HepG2 (cell line): ENCODE measurements around the gene WWC2. TPM values are rescaled to one million over a fixed set of nuclear protein-coding genes. Genes with fewer than 3 reads are reported as not detected.

ENCODE experiments used
- CHD2 ChIP-seq: IDR thresholded peaks from 2 replicates; pipeline ENCODE4 v1.6.1; 2011; ENCODE audit warnings: low read depth, low read length, improper control_type of control experiment
- DNMT1 ChIP-seq: sonication (generic); formaldehyde crosslinking; IDR thresholded peaks from 2 replicates; pipeline ENCODE4 v1.5.1; 2020; ENCODE audit warnings: mild to moderate bottlenecking, missing genetic modification reagents
- EED ChIP-seq: sonication (generic); formaldehyde crosslinking; IDR thresholded peaks from 2 replicates; pipeline ENCODE4 v1.5.0; 2020; ENCODE audit warnings: mild to moderate bottlenecking, missing genetic modification reagents
- ESRRA ChIP-seq: sonication (generic); formaldehyde crosslinking; IDR thresholded peaks from 2 replicates; pipeline ENCODE4 v1.5.1; 2020; ENCODE audit warnings: mild to moderate bottlenecking, low read depth, missing genetic modification reagents
- HDAC1 ChIP-seq: sonication (generic); formaldehyde crosslinking; IDR thresholded peaks from 2 replicates; pipeline ENCODE4 v1.5.1; 2020; ENCODE audit warnings: mild to moderate bottlenecking, missing genetic modification reagents
- KAT8 ChIP-seq: IDR thresholded peaks from 2 replicates; pipeline ENCODE4 v1.6.1; 2016; ENCODE audit warnings: missing genetic modification reagents, missing compliant biosample characterization
- PTBP1 ChIP-seq: fragments of 200-400 bp; formaldehyde crosslinking; IDR thresholded peaks from 2 replicates; pipeline ENCODE4 v1.6.1; 2018; ENCODE audit warnings: low read length, low read depth; ENCODE audit not compliant: poor library complexity, severe bottlenecking
- RCOR2 ChIP-seq: IDR thresholded peaks from 2 replicates; pipeline ENCODE4 v1.6.1; 2016; ENCODE audit warnings: missing biosample characterization, missing genetic modification reagents
- SAP130 ChIP-seq: IDR thresholded peaks from 2 replicates; pipeline ENCODE4 v1.6.1; 2016; ENCODE audit warnings: low read depth
- TBL1XR1 ChIP-seq: fragments of 150-350 bp; IDR thresholded peaks from 2 replicates; pipeline ENCODE4 v1.6.1; 2014; ENCODE audit warnings: borderline replicate concordance, low read length; ENCODE audit not compliant: partially characterized antibody
- ZIK1 ChIP-seq: sonication (generic); formaldehyde crosslinking; IDR thresholded peaks from 2 replicates; pipeline ENCODE4 v1.5.0; 2020; ENCODE audit warnings: mild to moderate bottlenecking, low read depth, missing genetic modification reagents, borderline replicate concordance
- ZNF337 ChIP-seq: sonication (generic); formaldehyde crosslinking; IDR thresholded peaks from 2 replicates; pipeline ENCODE4 v1.5.1; 2020; ENCODE audit warnings: missing genetic modification reagents, low read depth, mild to moderate bottlenecking, borderline replicate concordance
- ZNF644 ChIP-seq: IDR thresholded peaks from 2 replicates; pipeline ENCODE4 v1.6.1; 2016; ENCODE audit warnings: low read depth
- ZNF652 ChIP-seq: IDR thresholded peaks from 2 replicates; pipeline ENCODE4 v1.6.1; 2016; ENCODE audit warnings: low read depth, borderline replicate concordance
- ZNF672 ChIP-seq: sonication (generic); formaldehyde crosslinking; IDR thresholded peaks from 2 replicates; pipeline ENCODE4 v1.8.1; 2022; ENCODE audit warnings: missing genetic modification reagents
- ZNF781 ChIP-seq: sonication (generic); formaldehyde crosslinking; IDR thresholded peaks from 2 replicates; pipeline ENCODE4 v1.5.1; 2020; ENCODE audit warnings: borderline replicate concordance, mild to moderate bottlenecking, missing genetic modification reagents; ENCODE audit errors: not compliant biosample characterization
- polyA plus RNA-seq, 8 experiments: library from polyadenylated mRNA; depleted of rRNA in 3 of 8; stranded (reverse) in 7 of 8; unstranded in 1 of 8; fragments of >200 nt; fragmentation: Illumina TruSeq in 4 of 8; extraction: Trizol in 4 of 8; gene quantifications; 2 replicates each; pipeline versions ENCODE4 v1.2.1 to v1.2.3, GENCODE V29; 2011 to 2016; ENCODE audit warnings: low read depth in 4 of 8, missing spikeins in 1 of 8, mixed read lengths in 1 of 8; ENCODE audit not compliant: insufficient read depth in 1 of 8
- total RNA-seq, 5 experiments: library from RNA; depleted of rRNA; stranded (reverse); fragments of >200 nt; fragmentation: Illumina TruSeq; extraction: Trizol; gene quantifications; 2 replicates each; pipeline ENCODE4 v1.2.3, GENCODE V29; 2016; ENCODE audit warnings: low read depth in 1 of 5
- TF ChIP-seq, protein P1 (sequence below): sonication (generic); formaldehyde crosslinking; IDR thresholded peaks from 2 replicates; pipeline ENCODE4 v1.4.0; 2020; ENCODE audit warnings: missing genetic modification reagents
- TF ChIP-seq, protein P2 (sequence below): sonication (generic); formaldehyde crosslinking; IDR thresholded peaks from 2 replicates; pipeline ENCODE4 v1.4.0; 2020; ENCODE audit warnings: mild to moderate bottlenecking, missing genetic modification reagents
- TF ChIP-seq, protein P3 (sequence below): sonication (generic); formaldehyde crosslinking; IDR thresholded peaks from 2 replicates; pipeline ENCODE4 v1.4.0; 2020; ENCODE audit warnings: low read depth, missing genetic modification reagents

The WWC2 gene
- total and polyA plus RNA-seq, 2 of the 13 experiments (the other 11 are each of a cell fraction or from before 2014, with no cell fraction given) = 40.0 to 50.1 TPM

GRCh38 chr4:183260491-183261151 is 161.6 kb downstream of the WWC2 start (continued):
- TF ChIP-seq PTBP1 (no peak), ZNF781 (no peak), CHD2 (no peak), TBL1XR1 (no peak), ZNF337 (CRISPR knock-in tag) (0 out of 2 replicates have a peak, but pooled peaks have one; percentile 37), ZNF672 (no peak), ZNF652 (no peak; the same call in 1 of the 2 replicates), ESRRA (no peak), EED (no peak), KAT8 (CRISPR knock-in tag) (0 out of 2 replicates have a peak, but pooled peaks have one; percentile 50), ZNF644 (CRISPR knock-in tag) (0 out of 2 replicates have a peak, but pooled peaks have one; percentile 52), RCOR2 (CRISPR knock-in tag) (peak; percentile 42; the same call in 1 of the 2 replicates), DNMT1 (CRISPR knock-in tag) (no peak), HDAC1 (CRISPR knock-in tag) (0 out of 2 replicates have a peak, but pooled peaks have one; percentile 33), SAP130 (CRISPR knock-in tag) (peak; percentile 73), ZIK1 (CRISPR knock-in tag) (no peak)
- TF ChIP-seq, protein P1, sequence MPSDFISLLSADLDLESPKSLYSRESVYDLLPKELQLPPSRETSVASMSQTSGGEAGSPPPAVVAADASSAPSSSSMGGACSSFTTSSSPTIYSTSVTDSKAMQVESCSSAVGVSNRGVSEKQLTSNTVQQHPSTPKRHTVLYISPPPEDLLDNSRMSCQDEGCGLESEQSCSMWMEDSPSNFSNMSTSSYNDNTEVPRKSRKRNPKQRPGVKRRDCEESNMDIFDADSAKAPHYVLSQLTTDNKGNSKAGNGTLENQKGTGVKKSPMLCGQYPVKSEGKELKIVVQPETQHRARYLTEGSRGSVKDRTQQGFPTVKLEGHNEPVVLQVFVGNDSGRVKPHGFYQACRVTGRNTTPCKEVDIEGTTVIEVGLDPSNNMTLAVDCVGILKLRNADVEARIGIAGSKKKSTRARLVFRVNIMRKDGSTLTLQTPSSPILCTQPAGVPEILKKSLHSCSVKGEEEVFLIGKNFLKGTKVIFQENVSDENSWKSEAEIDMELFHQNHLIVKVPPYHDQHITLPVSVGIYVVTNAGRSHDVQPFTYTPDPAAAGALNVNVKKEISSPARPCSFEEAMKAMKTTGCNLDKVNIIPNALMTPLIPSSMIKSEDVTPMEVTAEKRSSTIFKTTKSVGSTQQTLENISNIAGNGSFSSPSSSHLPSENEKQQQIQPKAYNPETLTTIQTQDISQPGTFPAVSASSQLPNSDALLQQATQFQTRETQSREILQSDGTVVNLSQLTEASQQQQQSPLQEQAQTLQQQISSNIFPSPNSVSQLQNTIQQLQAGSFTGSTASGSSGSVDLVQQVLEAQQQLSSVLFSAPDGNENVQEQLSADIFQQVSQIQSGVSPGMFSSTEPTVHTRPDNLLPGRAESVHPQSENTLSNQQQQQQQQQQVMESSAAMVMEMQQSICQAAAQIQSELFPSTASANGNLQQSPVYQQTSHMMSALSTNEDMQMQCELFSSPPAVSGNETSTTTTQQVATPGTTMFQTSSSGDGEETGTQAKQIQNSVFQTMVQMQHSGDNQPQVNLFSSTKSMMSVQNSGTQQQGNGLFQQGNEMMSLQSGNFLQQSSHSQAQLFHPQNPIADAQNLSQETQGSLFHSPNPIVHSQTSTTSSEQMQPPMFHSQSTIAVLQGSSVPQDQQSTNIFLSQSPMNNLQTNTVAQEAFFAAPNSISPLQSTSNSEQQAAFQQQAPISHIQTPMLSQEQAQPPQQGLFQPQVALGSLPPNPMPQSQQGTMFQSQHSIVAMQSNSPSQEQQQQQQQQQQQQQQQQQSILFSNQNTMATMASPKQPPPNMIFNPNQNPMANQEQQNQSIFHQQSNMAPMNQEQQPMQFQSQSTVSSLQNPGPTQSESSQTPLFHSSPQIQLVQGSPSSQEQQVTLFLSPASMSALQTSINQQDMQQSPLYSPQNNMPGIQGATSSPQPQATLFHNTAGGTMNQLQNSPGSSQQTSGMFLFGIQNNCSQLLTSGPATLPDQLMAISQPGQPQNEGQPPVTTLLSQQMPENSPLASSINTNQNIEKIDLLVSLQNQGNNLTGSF (CRISPR knock-in tag) = no peak
- TF ChIP-seq, protein P2, sequence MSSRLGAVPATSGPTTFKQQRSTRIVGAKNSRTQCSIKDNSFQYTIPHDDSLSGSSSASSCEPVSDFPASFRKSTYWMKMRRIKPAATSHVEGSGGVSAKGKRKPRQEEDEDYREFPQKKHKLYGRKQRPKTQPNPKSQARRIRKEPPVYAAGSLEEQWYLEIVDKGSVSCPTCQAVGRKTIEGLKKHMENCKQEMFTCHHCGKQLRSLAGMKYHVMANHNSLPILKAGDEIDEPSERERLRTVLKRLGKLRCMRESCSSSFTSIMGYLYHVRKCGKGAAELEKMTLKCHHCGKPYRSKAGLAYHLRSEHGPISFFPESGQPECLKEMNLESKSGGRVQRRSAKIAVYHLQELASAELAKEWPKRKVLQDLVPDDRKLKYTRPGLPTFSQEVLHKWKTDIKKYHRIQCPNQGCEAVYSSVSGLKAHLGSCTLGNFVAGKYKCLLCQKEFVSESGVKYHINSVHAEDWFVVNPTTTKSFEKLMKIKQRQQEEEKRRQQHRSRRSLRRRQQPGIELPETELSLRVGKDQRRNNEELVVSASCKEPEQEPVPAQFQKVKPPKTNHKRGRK (CRISPR knock-in tag) = no peak
- TF ChIP-seq, protein P3, sequence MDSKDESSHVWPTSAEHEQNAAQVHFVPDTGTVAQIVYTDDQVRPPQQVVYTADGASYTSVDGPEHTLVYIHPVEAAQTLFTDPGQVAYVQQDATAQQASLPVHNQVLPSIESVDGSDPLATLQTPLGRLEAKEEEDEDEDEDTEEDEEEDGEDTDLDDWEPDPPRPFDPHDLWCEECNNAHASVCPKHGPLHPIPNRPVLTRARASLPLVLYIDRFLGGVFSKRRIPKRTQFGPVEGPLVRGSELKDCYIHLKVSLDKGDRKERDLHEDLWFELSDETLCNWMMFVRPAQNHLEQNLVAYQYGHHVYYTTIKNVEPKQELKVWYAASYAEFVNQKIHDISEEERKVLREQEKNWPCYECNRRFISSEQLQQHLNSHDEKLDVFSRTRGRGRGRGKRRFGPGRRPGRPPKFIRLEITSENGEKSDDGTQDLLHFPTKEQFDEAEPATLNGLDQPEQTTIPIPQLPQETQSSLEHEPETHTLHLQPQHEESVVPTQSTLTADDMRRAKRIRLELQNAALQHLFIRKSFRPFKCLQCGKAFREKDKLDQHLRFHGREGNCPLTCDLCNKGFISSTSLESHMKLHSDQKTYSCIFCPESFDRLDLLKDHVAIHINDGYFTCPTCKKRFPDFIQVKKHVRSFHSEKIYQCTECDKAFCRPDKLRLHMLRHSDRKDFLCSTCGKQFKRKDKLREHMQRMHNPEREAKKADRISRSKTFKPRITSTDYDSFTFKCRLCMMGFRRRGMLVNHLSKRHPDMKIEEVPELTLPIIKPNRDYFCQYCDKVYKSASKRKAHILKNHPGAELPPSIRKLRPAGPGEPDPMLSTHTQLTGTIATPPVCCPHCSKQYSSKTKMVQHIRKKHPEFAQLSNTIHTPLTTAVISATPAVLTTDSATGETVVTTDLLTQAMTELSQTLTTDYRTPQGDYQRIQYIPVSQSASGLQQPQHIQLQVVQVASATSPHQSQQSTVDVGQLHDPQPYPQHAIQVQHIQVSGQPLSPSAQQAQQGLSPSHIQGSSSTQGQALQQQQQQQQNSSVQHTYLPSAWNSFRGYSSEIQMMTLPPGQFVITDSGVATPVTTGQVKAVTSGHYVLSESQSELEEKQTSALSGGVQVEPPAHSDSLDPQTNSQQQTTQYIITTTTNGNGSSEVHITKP = 0 out of 2 replicates have a peak, but pooled peaks have one; percentile 68
